ENCODE data around the gene IMMP2L.
A peak's percentile ranks its signal among the peaks of the same experiment; 100 is the strongest.

IMMP2L gene

DNA sequence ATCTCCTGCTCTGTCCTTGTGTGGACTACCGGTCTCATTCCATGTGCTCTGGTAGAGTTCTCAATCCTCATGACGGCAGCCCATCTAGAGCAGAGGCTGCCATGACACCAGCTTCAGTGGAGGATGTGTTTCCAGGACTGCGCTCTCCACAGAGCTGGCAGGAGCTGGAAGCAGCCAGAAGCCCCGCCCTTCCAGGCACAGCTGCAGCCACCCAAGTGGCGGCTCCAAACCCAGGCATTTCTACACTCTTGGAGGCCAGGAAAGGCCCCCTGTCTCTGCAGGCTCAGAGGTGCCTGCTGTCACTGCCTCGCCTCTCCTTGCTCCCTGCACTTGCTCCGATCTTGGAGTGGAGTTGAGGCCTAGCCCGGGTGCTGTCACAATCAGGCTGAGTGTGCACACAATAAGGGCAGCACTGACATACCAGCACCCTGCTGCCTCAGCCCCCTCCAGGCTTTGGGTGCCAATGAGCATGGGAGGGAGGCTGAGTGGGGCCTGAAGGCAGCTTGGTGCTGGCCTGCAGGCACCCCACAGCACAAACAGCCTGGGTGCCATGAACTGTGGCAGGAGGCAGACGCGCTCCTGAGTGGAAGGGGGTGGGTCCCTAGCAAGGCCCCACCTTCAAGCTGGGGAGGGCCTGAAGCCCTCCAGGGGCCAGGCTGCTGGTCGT lies 349.3 kb downstream of the IMMP2L start:
- DNase-seq (ENCODE audit: low spot score) = no peak

DNA sequence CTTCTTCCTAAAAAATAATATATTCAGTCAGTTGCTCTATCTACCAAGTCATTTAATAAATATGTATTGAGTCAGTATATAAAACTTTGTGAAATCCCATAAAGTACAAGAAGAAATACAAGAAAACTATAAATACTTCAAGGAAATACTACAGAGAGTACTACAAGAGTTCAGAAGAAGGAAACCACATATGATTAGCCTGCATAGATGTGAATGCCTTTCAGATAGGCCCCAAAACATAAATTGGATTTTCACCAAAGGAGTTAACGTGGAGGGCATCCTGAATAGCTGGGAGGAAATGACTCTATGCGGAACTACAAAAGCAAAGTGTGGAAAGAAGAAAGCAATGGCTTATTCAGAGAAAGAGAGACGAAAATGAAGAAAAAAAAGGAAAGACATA lies 351.3 kb downstream of the IMMP2L start:
- no peak for DNase-seq (ENCODE audit: low spot score)

DNA sequence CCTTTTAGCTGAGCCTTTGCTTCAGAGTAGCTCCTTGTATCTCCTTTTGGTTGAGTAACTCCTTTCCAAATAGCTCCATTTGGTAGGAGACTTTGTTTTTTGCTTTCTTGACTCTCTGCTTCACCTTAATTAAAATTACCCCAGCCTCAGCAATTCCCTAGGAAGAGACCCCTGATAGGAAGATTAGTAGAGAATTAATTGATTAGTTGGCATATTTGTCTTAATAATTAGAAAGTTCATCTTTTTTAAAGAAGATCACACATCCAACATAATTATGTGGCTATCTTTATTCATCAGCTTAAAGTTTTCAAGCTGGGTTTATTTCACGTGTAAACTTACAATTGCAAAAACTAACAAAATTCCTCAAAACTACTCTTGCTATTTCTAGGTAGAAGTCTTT lies 352.2 kb downstream of the IMMP2L start:
- DNase-seq (ENCODE audit: low spot score) = no peak

DNA sequence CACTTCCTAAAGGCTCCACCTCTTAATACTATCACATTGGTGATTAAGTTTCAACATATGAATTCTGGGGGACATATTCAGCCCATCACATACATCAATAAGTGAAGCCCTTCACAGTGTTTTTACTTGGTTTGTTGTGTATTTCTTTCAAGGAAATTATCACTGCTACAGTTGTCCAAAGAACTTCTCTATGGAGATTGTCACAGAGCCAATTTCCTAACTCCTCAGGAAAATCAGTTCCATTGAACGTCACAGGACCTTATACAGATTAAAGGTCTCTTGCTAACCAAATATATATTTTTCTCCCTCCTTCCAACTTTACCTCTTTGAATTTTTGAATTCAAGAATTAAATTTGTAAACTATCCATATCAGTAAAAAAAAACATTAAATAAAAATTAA lies 357.0 kb downstream of the IMMP2L start:
- no peak for DNase-seq (ENCODE audit: low spot score)

DNA sequence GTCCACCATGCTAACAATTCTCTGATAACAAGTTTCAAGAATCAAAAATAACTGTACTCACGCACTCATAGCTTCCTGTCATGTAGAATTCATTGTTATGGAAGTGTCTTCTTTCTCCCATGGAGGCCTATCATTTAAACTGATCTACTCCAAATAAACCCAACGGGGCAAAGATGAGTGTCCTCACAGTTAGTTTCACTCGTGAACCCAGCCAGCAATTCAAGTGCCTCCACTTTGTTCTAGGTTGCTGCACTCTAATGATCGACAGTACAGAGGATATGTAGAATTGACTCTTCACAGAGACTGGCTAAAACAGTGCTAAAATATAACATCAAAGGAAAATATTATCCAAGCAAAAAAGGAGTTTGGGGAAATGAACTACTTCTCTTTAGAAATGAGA lies 360.0 kb downstream of the IMMP2L start:
- DNase-seq (ENCODE audit: low spot score) = no peak

DNA sequence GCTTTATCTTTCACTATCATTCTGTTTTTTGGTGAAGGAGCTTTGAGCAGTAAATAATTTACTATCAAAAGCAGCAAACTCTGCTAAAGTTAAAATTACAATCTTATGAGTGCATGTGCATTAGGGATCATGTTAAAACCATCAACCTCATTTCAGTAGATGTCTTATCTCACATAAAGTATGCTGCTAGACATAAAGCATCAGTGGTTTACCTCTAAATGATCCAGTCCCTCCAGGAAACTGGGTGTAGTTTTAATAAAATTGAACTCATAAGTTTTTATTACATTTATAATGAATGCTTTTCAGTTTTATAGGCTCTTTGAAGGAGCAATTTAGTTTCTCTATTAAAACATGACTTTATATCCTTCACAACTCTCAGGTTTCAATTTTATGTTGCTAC lies 362.6 kb downstream of the IMMP2L start:
- DNase-seq (ENCODE audit: low spot score) = no peak

DNA sequence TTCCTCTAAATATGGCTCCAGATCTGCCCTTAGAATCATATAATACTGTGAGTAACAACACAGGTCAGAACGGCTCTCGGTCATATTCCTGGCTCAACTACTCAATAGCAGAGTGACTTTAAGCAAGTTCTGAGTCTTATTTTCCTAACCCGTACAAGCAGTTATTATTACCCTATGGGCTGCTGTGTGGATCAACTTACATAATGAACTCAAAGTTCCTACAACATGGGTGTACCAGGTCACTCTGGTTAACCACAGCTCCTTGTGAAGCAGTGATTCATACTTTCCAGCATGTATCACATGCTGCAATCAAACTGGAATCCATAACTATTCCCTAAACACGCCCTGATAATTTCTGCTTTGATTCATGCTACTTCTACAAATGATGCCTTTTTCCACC lies 364.0 kb downstream of the IMMP2L start:
- DNase-seq (ENCODE audit: low spot score) = peak; percentile 70

DNA sequence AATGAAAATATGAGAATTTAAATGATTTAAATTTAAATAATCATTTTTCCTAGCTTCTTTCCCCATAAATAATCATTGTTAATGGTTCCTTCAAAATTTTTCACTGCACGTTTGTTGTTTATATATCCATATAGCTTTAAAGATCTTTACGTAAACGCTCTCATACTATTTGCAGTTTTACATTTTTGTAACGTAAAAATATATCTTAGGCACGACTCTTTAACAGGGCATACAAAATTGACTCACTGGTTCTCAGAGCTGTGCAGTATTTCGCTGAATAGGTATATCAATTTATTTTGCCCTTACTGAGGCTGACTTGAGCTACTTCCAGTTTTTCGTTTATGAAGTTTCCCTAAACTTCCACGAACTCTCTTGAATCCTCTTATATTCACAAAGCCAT lies 365.6 kb downstream of the IMMP2L start:
- DNase-seq (ENCODE audit: low spot score) = no peak

DNA sequence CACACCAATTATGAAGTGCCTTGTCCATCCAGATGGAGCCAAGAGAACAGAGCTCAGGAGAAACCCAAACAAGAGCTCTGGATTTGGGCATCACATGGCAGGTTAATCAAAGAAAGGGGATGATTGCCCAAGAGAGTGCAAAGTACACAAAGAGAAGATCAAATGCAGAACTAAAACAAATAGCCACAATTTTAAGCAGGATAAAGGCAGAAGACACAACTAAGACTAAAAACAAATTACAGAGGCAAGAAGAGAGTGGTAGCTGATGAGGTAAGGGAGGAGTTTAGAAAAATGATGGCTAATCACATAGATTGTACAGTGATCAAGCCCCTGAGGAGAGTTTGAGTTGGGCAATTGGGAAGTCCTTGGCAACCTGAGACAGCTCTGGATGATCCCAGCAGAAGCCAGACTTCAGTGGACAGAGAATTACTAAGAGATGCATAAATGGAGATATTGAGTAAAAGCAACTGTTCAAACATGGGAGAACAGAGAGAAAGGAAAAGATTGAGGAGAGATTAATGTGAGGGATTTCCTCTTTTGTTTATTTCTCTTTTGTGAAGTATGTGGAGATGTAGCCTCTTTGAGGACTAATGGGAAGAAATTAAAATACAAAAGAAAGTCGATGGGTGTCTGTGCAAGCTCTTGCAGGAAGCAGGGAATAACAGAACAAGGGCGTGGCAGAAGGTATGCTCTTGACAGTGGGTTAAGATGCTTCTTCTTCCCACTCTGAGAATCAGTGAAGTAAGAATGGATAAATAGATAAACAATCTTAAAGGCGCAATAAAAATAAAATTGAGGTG lies 369.5 kb downstream of the IMMP2L start:
- DNase-seq (ENCODE audit: low spot score) = no peak

DNA sequence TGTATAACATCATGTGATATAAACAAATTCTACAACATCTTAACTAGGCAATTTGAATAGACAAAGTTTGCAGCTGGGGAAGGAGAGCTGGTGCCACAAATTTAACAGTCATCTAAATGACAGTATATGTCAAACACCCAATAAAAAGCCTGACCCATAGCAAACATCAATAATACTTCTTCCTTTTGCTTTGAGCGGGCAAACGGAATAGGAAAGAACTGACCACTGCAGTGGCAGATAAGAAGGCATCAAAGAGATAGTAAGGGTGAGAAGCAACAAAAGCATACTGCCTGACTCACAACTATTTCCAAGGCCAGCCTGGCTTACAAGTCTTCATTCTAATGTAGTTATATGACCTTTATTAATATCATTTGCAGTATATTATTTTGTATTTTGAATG lies 371.5 kb downstream of the IMMP2L start:
- no peak for DNase-seq (ENCODE audit: low spot score)

DNA sequence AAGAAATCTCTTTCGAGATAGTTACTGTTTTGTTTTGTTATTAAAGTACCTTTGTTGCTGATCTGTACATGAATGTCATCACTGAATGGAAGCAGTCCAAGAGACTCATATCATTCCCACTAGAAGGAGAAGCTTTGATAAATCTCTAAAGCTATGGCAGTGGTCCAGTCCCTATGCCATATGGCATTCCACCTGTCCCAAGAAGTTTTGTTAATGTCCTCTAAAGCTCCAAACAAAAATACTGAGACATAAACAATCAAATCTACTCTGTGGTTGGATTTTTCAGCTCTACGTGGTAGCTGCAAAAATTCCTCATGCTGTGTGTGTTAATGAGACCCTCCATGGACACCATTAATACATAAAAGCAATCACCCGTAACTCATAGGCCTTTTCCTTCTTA lies 377.3 kb downstream of the IMMP2L start:
- DNase-seq (ENCODE audit: low spot score) = no peak

DNA sequence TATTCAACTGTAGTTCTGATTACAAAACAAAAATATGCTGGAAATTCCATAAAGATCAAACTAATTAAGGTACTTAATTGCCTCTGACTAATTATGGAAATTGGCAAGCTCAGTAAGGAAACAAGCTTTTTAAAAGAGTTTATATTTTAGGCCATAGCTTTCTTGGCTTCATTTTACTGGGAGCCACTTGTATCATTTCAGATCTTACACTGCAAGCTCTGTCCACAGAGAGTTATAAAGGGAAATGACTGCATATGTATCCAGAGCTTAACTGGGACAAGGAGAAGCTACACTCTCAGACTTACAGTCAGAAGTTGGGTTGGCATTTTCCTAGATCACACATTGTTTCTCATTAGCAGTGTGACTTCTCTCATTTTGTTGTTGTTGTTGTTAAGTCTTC lies 379.0 kb downstream of the IMMP2L start:
- no peak for DNase-seq (ENCODE audit: low spot score)

DNA sequence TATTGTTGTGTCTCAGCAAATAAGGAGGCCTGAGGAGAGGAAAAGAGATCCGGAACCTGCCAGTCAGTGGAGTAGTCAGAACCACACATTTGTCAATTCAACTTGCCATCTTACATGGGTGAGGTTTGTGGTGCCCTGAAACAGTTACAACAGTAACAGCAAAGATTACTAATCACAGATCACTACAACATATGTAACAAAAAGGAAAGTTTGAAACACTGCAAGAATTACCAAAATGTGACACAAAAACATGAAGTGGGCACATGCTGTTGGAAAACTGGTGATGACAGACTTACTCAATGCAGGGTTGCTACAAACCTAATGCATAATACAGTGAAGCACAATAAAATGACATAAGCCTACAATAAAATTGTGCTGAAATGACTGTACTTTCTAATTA lies 382.0 kb downstream of the IMMP2L start:
- no peak for DNase-seq (ENCODE audit: low spot score)

DNA sequence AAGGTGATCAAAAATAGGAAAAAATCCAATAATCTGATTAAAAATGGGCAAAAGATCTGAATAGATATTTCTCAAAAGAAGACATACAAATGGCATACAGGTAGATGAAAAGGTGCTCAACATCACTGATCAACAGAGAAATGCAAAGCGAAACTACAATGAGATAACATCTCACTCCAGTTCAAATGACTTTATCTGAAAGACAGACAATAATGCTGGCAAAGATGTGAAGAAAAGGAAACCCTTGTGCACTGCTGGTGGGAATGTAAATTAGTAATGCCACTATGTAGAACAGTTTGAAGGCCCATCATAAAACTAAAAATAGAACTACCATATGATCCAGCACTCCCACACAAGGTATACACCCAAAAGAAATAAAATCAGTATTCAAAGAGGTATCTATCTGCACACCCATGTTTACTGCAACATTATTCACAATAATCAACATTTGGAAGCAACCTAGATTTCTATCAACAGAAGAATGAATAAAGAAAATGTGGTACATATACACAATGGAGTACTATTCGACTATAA lies 386.3 kb downstream of the IMMP2L start:
- no peak for DNase-seq (ENCODE audit: low spot score)

DNA sequence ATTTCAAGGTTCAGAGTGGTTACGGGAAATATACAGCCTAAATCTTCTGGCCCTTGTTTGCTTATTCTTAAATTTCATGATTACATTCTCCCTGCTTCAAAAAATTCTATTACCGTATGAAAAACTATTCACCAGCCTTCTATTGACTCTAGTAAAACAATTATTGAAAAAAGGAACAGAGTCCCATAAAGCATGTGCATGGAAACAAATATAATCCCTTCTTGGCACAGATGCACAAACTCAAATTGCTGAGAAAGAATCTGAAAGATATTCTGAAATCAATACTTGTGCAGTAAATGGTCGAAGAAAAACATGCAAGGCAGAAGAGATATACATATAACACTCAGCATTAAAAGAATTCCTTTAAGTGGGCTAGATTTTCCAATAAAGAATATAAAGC lies 387.8 kb downstream of the IMMP2L start:
- no peak for DNase-seq (ENCODE audit: low spot score)

DNA sequence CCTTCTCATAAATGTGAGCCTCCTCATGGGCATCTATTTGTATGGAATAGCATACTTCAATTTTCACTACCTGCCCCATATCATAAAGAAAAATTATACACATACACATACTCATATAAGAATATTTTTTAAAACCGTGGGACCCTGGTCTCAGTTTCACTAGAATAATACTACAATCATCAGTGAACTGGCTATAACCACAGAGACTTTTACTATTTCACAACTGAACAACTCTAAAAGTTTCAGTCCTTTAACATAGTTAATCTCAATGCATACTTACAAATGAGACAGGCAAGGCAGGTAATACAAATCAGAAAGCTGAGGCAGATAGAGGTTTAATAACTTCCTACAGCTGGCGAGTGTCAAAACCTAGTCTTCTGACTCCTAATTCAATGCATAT lies 388.3 kb downstream of the IMMP2L start:
- DNase-seq (ENCODE audit: low spot score) = no peak

DNA sequence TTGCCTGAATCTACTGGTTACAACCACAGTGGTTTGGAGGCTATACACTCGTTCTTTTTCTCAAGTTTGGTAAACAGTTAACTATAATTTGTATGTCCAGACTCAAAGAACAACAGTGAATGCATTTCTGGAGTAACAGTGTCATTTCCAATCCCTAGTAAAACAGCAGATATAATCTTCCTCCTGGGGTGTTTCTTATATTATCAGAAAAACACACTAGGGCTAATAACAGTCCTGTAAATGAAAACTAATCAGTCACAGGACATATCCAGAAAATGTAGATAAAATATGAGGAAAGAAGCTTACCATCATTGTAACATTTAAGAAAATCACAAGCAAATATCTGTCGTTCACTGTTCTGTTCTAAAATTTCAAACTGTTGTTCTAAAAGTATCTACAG lies 388.8 kb downstream of the IMMP2L start:
- DNase-seq (ENCODE audit: low spot score) = no peak

DNA sequence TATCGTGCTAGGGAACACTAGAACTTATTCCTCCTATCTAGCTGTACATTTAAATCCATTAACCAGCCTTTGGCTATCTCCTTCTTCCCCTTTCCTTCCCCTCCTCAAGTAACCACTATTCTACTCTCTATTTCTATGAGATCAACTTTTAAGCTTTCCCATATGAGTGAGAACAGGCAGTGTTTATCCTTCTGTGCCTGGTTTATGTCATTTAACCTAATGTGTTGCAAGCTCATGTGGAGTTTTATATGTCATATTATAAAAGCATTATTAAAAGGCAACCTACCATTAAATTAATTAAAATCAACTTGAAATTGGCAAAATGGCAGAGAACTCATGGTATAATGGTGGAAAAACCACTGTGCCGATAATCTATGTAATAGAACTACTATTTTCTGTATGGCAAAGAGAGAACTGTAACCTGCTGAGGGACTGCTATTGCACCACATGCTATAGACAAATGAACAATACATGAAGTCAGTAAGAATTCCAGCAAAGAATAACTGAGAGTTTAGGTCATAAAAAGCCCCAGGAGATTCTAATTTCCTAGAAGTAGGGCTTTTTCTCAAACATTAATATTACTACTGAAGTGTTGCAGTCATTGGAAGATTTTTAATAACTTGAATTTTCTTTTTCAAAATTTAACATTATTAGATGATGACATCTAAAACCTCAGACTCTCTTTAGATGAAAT lies 389.6 kb downstream of the IMMP2L start:
- no peak for DNase-seq (ENCODE audit: low spot score)

DNA sequence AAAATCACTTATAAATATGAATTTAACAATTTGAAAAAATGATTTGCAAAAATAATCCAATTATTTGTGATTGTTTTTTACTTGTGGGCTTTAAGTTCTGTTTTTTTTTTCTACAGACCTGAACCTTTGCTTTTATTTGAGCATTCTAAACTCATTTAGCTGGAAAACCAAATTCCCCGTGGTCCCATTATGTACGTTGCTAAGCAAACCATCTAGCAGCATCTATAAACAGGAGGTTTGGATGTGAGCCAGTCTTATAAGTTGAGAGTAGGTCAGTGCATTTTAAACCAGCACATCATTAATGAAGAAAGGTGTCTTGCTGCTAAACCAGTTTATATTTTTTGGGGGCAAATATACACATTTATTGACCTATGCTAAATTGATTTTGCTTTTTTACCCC lies 394.1 kb downstream of the IMMP2L start:
- no peak for DNase-seq (ENCODE audit: low spot score)

DNA sequence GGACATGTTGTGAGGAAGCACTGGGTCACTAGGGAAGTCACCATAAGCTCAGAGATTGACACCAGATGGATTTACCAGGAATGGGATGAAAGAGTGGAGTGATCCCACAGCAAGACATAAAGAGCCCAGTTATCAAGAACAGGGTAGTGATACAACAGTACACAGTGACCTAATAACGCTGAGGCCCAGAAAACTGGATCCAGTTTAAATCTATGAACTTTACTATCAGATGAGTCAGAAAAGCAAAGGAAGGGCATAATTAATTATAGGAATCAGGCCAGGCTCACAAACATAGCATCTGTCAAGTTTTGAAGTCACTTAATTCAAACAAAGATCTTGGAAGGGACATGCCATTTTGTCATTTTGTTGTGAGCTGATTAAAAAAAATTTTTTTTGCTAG lies 397.9 kb downstream of the IMMP2L start:
- DNase-seq (ENCODE audit: low spot score) = no peak

DNA sequence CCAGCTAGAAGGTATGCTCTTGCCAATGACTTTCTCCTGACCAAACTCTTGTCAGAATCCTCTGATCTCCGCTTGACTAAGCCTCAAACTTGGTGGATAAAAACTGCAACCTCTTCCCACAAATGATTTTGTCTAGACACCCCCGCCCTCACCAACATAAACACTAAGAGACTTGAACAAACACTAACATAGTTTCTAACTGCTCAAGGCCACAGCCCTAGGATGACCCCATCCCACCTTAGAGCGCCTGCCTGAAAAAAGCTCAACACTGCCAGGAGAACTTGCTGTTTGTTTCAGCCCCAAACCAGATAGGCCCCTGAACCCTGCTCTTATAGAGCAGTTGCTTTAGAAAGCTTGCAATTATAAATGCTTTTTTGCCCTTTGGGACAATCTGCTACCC lies 399.6 kb downstream of the IMMP2L start:
- no peak for DNase-seq (ENCODE audit: low spot score)

DNA sequence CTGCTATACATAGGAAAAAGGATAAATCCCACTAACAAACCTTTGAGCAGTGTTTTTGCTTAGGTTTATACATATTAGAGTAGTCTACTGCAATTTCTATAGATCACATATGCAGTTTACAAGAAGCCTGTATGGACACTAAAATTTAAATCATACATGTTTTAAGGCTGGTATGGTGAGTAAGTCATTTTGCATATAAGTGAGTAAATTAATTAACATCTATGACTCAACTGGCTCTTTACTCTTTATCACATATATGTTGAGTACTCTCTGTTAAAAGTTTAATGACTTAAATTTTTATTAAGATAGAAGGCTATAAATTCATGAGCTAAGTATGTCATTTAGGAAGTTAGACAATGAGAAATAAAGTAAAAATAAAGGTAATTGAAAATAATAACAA lies 402.0 kb downstream of the IMMP2L start:
- DNase-seq (ENCODE audit: low spot score) = no peak

DNA sequence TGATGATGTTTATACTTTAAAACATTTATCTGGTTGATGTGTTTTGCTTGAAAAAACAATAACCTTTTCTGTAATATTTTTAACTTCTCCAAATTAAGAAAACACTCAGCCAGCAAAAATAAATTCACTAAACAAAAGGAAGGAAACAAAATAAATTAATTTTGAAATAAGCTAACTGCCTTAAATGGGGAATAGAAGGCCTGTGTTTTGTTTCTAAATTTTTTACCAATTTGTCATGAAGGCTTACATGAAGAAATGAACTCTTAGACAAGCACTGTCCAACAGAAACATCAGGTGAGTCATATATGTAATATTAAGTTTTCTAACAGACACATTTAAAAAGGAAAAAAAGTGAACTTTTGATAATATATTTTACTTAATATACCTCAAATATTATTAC lies 402.9 kb downstream of the IMMP2L start:
- peak; percentile 6 for DNase-seq (ENCODE audit: low spot score)

Data from AG08396 (cell line).